Keratinocyte (primary cell): ENCODE measurements around the gene FBXO27. TPM values are rescaled to one million over a fixed set of nuclear protein-coding genes. Genes with fewer than 3 reads are reported as not detected.

ENCODE experiments used
- DNase-seq: peaks from one replicate; pipeline ENCODE4 v3.0.0-alpha.2; 2011; ENCODE audit warnings: low read depth, missing footprints, low spot score
- FAIRE-seq: peaks from 2 replicates; lab custom pipeline; 2011; peaks lifted over from hg19 to GRCh38; lab: Jason Lieb, UNC
- H2AFZ ChIP-seq: 2 replicates; pipeline ENCODE4 v1.6.0; 2012; ENCODE audit warnings: low read length, control low read depth, inconsistent platforms; ENCODE audit not compliant: control insufficient read depth
- H3K27ac ChIP-seq: 2 replicates; pipeline ENCODE4 v1.5.1; 2011; ENCODE audit warnings: low read length; ENCODE audit not compliant: control insufficient read depth, insufficient read depth
- H3K27me3 ChIP-seq: 3 replicates; pipeline ENCODE4 v1.6.0; 2011; ENCODE audit warnings: low read length; ENCODE audit not compliant: control insufficient read depth, insufficient read depth; ENCODE audit errors: extremely low read depth
- H3K36me3 ChIP-seq, 2 experiments: 2 replicates in 1 of 2; 3 replicates in 1 of 2; pipeline ENCODE4 v1.5.1; 2011; ENCODE audit warnings: low read length in 2 of 2, mild to moderate bottlenecking in 1 of 2; ENCODE audit not compliant: control insufficient read depth in 2 of 2, insufficient read depth in 2 of 2; ENCODE audit errors: extremely low read depth in 1 of 2
- H3K4me1 ChIP-seq: 3 replicates; pipeline ENCODE4 v1.5.1; 2011; ENCODE audit warnings: low read length; ENCODE audit not compliant: control insufficient read depth, insufficient read depth; ENCODE audit errors: extremely low read depth
- H3K4me2 ChIP-seq: 3 replicates; pipeline ENCODE4 v1.6.0; 2011; ENCODE audit warnings: low read depth, low read length; ENCODE audit not compliant: control insufficient read depth, insufficient read depth; ENCODE audit errors: extremely low read depth
- H3K4me3 ChIP-seq, 3 experiments: fragments of 200-600 bp in 1 of 3; sonication (generic) in 1 of 3; 2 replicates in 2 of 3; 3 replicates in 1 of 3; pipeline ENCODE4 v1.5.1; 2011 to 2016; ENCODE audit warnings: low read length in 3 of 3, mild to moderate bottlenecking in 3 of 3, control low read depth in 2 of 3, inconsistent platforms in 1 of 3, low read depth in 1 of 3, mixed read lengths in 1 of 3, mixed run types in 1 of 3, moderate library complexity in 1 of 3; ENCODE audit not compliant: control insufficient read depth in 2 of 3, insufficient read depth in 2 of 3; ENCODE audit errors: extremely low read depth in 1 of 3
- H3K79me2 ChIP-seq: 2 replicates; pipeline ENCODE4 v1.6.0; 2012; ENCODE audit warnings: low read length; ENCODE audit not compliant: control insufficient read depth, insufficient read depth
- H3K9ac ChIP-seq: 3 replicates; pipeline ENCODE4 v1.6.0; 2011; ENCODE audit warnings: low read length; ENCODE audit not compliant: control insufficient read depth, insufficient read depth; ENCODE audit errors: extremely low read depth
- H3K9me1 ChIP-seq: 3 replicates; pipeline ENCODE4 v1.6.0; 2011; ENCODE audit warnings: low read length; ENCODE audit not compliant: control insufficient read depth, insufficient read depth; ENCODE audit errors: extremely low read depth
- H3K9me3 ChIP-seq: 2 replicates; pipeline ENCODE4 v1.5.1; 2012; ENCODE audit warnings: low read depth, low read length; ENCODE audit not compliant: control insufficient read depth
- H4K20me1 ChIP-seq: 3 replicates; pipeline ENCODE4 v1.6.0; 2011; ENCODE audit warnings: low read length; ENCODE audit not compliant: control insufficient read depth, insufficient read depth; ENCODE audit errors: extremely low read depth
- EZH2 ChIP-seq: IDR thresholded peaks from one replicate; pipeline ENCODE4 v1.6.1; 2012; ENCODE audit warnings: inconsistent platforms, mild to moderate bottlenecking, low read length, moderate library complexity
- dilution Hi-C: fragments of 300-500 bp; cut with MboI; formaldehyde crosslinking; loops from one replicate; pipeline ENCODE4 v1.7.0; 2020; ENCODE audit warnings: low sequenced_read_pairs; ENCODE audit not compliant: extremely low pct_ligation_motif_present
- polyA plus RNA-seq, 5 experiments: library from polyadenylated mRNA; depleted of rRNA in 3 of 5; stranded (reverse) in 3 of 5; stranded (forward) in 1 of 5; unstranded in 1 of 5; fragments of >200 nt; gene quantifications; 1 replicate in 1 of 5; 2 replicates in 3 of 5; 3 replicates in 1 of 5; pipeline versions ENCODE4 v1.2.1 to v1.2.3, GENCODE V29; 2011 to 2012; ENCODE audit warnings: missing spikeins in 2 of 5, low read depth in 1 of 5, low replicate concordance in 1 of 5
- TF ChIP-seq, protein P1 (sequence below), 3 experiments: IDR thresholded peaks in 1 of 3; conservative IDR thresholded peaks in 1 of 3; optimal IDR thresholded peaks in 1 of 3; 2 replicates in 2 of 3; 3 replicates in 1 of 3; pipeline versions ENCODE3 to v1.5.1; 2011; ENCODE audit warnings: low read length in 3 of 3, mild to moderate bottlenecking in 3 of 3, moderate library complexity in 2 of 3, control low read depth in 1 of 3, inconsistent platforms in 1 of 3; ENCODE audit not compliant: insufficient read depth in 2 of 3; ENCODE audit errors: extremely low read depth in 1 of 3

The FBXO27 gene
- polyA plus RNA-seq, 1 donor (not counting 4 experiments of a cell fraction or from before 2014, with no cell fraction given), result 4.4 TPM

DNA sequence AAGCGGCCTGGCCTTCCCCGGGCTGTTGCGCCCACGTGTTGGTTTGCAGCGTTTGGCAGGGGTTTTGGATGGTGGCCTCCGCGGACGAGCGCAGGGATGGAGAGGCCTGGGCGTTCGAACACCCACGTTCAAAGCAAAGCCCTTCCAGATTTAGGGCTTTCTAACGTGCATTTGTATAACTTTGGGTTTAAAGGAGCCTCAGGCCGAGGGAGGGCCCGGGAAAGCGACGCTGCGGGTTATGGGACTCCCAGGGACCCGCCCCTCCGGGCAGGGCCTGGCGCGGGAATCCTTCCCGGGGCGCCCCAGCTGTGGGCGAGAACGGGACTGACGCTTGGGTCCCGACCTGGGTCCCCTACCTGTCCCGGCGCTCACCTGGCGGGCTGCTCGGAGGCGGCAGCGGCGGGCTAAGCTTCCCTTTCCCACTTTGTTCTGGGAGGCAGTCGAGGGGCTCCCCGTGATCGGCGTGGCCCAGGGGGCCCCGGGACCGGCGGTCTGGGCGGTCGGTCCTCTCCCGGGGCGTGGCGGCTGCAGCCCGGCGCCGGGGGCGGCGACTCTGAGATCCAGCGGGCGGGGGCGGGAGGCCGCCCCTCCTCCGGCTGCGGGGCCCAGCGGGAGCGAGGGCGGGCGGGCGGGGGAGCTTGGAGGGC lies 57.0 kb downstream of the FBXO27 start, which contains the start of gene FBXO17:
Gene FBXO17 (minus strand): TSS at position 529 of the 647 bp plus-strand sequence. CDS start 25,423 bp downstream, outside the sequence.
- FAIRE-seq, result no peak
- H3K9ac ChIP-seq, result peak within 1 kb of the TSS; percentile 78
- H3K4me1 ChIP-seq, result peaks cover 7% of the 10 kb centered on the region
- H3K27me3 ChIP-seq, result no peaks in the 10 kb centered on the region
- H4K20me1 ChIP-seq, result no peaks in the 10 kb centered on the region
- no peaks in the 10 kb centered on the region for H3K36me3 ChIP-seq
- dilution Hi-C loops, result no loop called here
- H3K27ac ChIP-seq, result peak within 1 kb of the TSS; percentile 75
- H3K4me3 ChIP-seq, result peak within 1 kb of the TSS; percentile 56 to 73 (median 71)
- H3K79me2 ChIP-seq, result no peaks in the 10 kb centered on the region
- DNase-seq, result no peak
- TF ChIP-seq, protein P1, sequence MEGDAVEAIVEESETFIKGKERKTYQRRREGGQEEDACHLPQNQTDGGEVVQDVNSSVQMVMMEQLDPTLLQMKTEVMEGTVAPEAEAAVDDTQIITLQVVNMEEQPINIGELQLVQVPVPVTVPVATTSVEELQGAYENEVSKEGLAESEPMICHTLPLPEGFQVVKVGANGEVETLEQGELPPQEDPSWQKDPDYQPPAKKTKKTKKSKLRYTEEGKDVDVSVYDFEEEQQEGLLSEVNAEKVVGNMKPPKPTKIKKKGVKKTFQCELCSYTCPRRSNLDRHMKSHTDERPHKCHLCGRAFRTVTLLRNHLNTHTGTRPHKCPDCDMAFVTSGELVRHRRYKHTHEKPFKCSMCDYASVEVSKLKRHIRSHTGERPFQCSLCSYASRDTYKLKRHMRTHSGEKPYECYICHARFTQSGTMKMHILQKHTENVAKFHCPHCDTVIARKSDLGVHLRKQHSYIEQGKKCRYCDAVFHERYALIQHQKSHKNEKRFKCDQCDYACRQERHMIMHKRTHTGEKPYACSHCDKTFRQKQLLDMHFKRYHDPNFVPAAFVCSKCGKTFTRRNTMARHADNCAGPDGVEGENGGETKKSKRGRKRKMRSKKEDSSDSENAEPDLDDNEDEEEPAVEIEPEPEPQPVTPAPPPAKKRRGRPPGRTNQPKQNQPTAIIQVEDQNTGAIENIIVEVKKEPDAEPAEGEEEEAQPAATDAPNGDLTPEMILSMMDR (optimal IDR thresholded peaks at IDR 0.05 in 1 of 3, IDR thresholded peaks at IDR 0.05 in 1 of 3, conservative IDR thresholded peaks at IDR 0.05 in 1 of 3; ENCODE audit: extremely low read depth in 1 of 3, insufficient read depth in 2 of 3, low read length in 3 of 3), result no peak
- no peak for TF ChIP-seq EZH2
- H3K4me2 ChIP-seq, result peak within 1 kb of the TSS; percentile 83
- H2AFZ ChIP-seq, result peak within 1 kb of the TSS; percentile 87
- H3K9me1 ChIP-seq, result no peaks in the 10 kb centered on the region
- H3K9me3 ChIP-seq, result no peaks in the 10 kb centered on the region

DNA sequence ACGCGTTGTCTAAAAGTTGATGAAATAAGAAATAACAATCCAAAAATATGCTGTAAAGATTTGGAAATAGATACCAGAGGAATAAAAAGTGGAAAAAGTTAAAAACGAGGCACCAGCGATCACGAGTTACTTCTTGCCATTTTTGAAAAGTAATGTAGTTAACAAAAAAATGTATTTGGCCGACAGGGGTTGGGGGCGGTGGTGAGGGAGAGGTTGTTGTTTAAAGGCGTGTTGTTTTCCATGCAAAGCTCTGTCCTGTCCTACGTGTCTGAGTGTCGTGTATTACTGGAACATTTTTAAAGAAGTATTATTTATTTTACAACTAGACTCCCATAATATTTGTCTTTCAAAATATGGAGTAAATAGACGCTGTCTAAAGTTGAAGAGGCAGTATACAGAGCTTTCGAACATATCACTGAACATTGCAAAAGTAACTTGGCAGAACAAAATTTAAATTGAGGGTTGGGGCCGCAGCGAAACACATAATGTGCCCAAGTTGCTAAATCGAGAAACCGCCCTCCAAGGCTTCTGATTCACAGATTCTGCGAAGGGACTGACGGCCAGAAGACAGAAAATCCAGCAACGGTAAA lies 57.6 kb downstream of the FBXO27 start:
- Histone ChIP-seq H3K9ac (peak overlapping the region; percentile 78), H3K4me1 (peaks cover 7% of the 10 kb centered on the region), H3K79me2 (no peaks in the 10 kb centered on the region), H3K9me3 (no peaks in the 10 kb centered on the region), H3K27me3 (no peaks in the 10 kb centered on the region), H3K4me2 (peak overlapping the region; percentile 83), H2AFZ (peak overlapping the region; percentile 87), H4K20me1 (no peaks in the 10 kb centered on the region), H3K4me3 (peak overlapping the region; percentile 56 to 73 (median 63)), H3K9me1 (no peaks in the 10 kb centered on the region), H3K27ac (peak overlapping the region; percentile 75), H3K36me3 (no peaks in the 10 kb centered on the region)
- DNase-seq, result no peak
- FAIRE-seq, result no peak
- no peak for TF ChIP-seq EZH2
- TF ChIP-seq, protein P1 (optimal IDR thresholded peaks at IDR 0.05 in 1 of 3, IDR thresholded peaks at IDR 0.05 in 1 of 3, conservative IDR thresholded peaks at IDR 0.05 in 1 of 3; ENCODE audit: extremely low read depth in 1 of 3, insufficient read depth in 2 of 3, low read length in 3 of 3), result no peak
- dilution Hi-C loops, result no loop called here

Other genes with a start within 250 kb of the FBXO27 start
- 1,330 to 7,133 TPM (median 1,668 TPM) in 3 replicates for gene LGALS7B, start 243.3 kb downstream of the FBXO27 start, polyA plus RNA-seq
- gene LGALS4, start 219.6 kb downstream of the FBXO27 start, polyA plus RNA-seq, result 0.11 to 0.30 TPM (median 0.13 TPM) in 3 replicates
- gene ECH1, start 200.8 kb downstream of the FBXO27 start, polyA plus RNA-seq, result 64.9 to 85.5 TPM (median 72.1 TPM) in 3 replicates
- gene HNRNPL, start 182.6 kb downstream of the FBXO27 start, polyA plus RNA-seq, result 144 to 343 TPM (median 308 TPM) in 3 replicates
- 3.2 to 6.3 TPM (median 4.3 TPM) in 3 replicates for gene RINL, start 154.3 kb downstream of the FBXO27 start, polyA plus RNA-seq
- 46.6 to 57.4 TPM (median 47.6 TPM) in 3 replicates for gene SIRT2, start 132.9 kb downstream of the FBXO27 start, polyA plus RNA-seq
- 12.3 to 14.4 TPM (median 13.7 TPM) in 3 replicates for gene NFKBIB, start 132.6 kb downstream of the FBXO27 start, polyA plus RNA-seq
- 0.14 to 0.24 TPM (median 0.17 TPM) in 3 replicates for gene CCER2, start 120.4 kb downstream of the FBXO27 start, polyA plus RNA-seq
- 13.9 to 19.2 TPM (median 16.4 TPM) in 3 replicates for gene SARS2, start 101.8 kb downstream of the FBXO27 start, polyA plus RNA-seq
- gene MRPS12, start 101.6 kb downstream of the FBXO27 start, polyA plus RNA-seq, result 37.7 to 65.9 TPM (median 43.4 TPM) in 3 replicates
- gene FBXO17, start 56.8 kb downstream of the FBXO27 start, polyA plus RNA-seq, result 5.4 to 7.7 TPM (median 6.5 TPM) in 3 replicates
- 0.08 to 0.28 TPM (median 0.09 TPM) in 3 replicates for gene ACP7, start 51.8 kb upstream of the FBXO27 start, polyA plus RNA-seq
- gene PAK4, start 93.2 kb upstream of the FBXO27 start, polyA plus RNA-seq, result 9.8 to 17.4 TPM (median 11.2 TPM) in 3 replicates
- gene NCCRP1, start 164.4 kb upstream of the FBXO27 start, polyA plus RNA-seq, result 2.3 to 6.0 TPM (median 2.8 TPM) in 3 replicates
- gene SYCN, start 171.7 kb upstream of the FBXO27 start, polyA plus RNA-seq, result not detected in 3 replicates
- not detected in 3 replicates for gene IFNL3, start 212.5 kb upstream of the FBXO27 start, polyA plus RNA-seq
- not detected in 3 replicates for gene IFNL4, start 216.3 kb upstream of the FBXO27 start, polyA plus RNA-seq
- gene IFNL2, start 235.8 kb upstream of the FBXO27 start, polyA plus RNA-seq, result not detected in 3 replicates